Measurements from ENCODE around the gene VCL.
"Not testable (repeated sequence)": the region's sequence is repeated elsewhere in the genome, so short reads cannot be mapped to it uniquely, and the experiment has no call there.

VCL gene

DNA sequence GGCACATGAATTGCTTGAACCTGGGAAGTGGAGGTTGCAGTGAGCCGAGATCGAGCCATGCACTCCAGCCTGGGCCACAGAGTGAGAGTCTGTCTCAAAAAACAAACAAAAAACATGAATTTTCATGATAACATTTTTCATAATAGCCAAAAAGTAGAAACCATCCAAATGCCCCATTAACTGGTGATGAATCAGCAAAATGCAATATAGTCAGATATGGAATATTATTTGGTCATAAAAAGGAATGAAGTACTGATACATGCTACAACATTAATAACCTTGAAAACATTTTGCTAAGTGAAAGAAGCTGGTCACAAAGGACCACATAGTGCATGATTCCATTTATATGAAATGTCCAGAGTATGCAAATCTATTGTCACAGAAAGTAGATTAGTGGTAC, 24.5 kb upstream of the VCL start:
- DNase-seq: no peak

- DNase-seq: no peak
Measured at GRCh38 chr10:73974309-73974946, 23.5 kb upstream of the VCL start.

GRCh38 chr10:73975388-73975787, 22.5 kb upstream of the VCL start:
- no peak for DNase-seq

- DNase-seq: no peak
Measured at GRCh38 chr10:73979141-73979808, 18.6 kb upstream of the VCL start.

DNA sequence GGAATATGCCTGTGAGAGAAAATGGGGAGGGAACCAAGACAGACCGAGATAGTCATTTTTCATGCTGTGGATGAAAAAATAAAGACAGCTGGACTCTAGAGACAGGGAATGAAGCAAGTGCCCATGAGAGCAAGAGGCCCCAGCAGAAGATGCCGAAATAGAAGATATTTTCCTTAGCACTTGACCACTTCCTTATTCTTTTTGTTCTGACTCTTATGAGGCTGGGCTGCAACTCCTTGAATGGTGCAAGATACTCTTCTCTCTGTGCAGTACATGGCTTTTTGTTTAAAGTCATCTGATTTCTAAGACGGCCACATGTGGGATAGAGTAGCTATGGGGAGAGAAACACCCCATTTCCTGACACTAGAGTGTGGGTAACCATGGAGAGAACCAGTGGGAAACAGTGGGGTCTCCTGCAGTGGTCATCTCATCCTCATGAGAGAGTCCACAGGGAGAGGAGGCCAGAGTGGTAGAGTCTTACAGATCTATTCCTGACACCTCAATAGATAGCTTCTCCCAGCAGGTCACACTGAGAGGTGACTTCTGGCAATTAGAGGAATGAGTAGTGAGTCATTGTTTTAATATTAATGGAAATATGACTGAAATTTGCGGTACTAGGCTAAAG, 18.0 kb upstream of the VCL start:
- DNase-seq: no peak

- DNase-seq: no peak
Measured at GRCh38 chr10:73981812-73982211, 16.1 kb upstream of the VCL start.

DNA sequence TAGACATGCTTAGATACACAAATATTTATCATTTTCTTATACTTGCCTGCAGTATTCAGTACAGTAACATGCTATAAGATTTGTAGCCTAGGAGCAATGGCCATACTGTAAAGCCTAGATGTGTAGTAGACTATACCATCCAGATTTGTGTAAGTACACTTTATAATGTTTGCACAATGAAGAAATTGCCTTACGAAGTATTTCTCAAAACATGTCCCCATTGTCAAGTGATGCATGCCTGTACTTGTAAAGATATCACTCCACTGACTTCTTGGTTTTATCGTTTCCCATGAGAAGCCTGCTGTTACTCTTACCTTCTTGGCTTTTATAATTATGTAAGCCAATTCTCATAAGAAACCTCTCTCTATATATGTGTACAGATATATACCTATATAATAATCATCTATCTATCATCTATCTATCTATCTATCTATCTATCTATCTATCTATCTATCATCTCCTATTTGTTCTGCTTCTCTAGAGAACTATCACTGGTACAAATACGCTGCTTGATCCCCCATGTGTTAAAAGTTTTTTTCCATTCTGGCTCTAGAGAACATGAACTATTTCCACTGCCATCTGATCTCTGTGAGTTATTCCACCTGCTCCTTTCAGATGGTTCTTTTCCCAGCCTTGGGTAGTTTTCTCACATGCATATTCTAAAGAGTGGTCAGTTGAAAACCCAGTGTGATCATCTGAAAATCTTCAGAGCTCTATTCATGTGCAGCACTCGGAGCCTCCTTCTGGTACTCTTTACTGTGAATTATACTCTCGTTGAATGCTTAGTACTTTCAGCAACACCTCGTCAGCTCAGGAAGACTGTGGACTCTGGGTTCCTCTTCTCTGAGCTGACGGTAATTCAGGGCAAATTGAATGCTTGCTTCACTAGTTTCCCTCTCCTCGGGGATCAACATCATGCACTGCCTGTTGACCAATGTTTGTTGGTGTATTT, 14.5 kb upstream of the VCL start:
- DNase-seq: no peak

DNA sequence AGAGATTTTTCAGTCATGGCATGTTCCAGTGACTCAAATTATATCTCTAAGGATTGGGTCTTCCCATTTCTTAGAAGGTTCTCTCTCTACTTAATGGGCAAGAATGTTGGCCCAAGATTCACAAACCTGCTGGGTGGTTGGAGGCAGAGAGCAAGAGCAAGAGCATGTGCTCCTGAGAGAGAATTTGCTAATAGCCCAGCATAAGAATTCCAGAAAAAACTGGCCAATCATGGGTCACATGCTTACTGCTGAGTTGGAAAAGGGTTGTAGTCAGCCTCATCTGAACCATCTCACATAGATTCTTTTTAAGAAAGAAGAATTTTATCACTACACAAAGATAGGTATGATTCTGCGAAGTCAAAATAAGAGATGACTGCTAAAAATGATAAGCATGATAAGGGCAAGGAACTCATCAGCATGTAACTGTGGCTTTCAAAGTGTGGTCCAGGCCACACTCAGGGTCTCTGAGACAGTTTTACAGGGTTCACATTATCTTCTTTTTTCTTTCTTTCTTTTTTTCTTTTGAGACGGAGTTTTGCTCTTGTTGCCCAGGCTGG, 8.2 kb upstream of the VCL start:
- no peak for DNase-seq

GRCh38 chr10:73991203-73991883, 6.6 kb upstream of the VCL start:
- DNase-seq: no peak

GRCh38 chr10:73991884-73992245, 6.1 kb upstream of the VCL start:
- peak; percentile 71 to 76 for DNase-seq

DNA sequence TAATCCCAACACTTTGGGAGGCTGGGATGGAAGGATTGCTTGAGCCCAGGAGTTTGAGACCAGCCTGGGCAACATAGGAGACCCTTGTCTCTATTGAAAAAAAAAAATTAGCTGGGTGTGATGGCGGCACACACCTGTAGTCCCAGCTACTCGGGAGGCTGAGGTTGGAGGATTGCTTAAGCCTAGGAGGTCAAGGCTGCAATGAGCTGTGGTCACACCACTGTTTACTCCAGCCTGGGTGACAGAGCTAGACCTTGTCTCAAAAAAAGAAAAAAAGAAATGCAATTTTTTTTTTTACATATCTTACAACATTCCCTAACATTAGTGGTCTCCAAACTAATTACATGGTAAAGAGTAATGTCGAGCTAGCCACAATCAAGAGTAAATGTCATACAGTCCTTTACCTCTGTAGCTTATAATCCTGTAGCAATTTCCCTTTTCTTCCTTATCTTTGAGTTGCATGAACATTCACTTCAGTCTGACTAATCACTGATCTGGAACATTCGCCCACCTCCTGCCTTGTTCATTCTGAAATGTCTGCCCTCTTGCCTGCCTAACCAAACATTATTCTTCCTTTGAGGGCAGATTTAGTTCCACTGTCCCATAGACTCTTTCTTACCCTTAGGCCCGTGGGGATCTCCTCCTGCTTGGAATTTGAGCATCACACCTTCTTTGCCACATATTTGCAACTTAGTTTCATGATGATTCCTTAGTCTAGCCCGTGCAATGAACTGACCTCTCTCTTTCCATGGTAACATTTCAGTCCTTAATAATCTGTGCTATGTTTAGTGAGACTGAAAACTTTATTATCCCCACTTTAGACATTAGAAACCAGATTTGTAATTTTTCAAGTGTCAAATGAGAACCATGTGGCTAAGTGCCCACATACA, 4.8 kb upstream of the VCL start:
- DNase-seq: peak in 1 of 2 experiments; percentile 44

- no peak for DNase-seq
Measured at GRCh38 chr10:73995035-73995358, 2.9 kb upstream of the VCL start.

- no peak for DNase-seq
Measured at GRCh38 chr10:73997461-73997786, 492 bp upstream of the VCL start.

DNA sequence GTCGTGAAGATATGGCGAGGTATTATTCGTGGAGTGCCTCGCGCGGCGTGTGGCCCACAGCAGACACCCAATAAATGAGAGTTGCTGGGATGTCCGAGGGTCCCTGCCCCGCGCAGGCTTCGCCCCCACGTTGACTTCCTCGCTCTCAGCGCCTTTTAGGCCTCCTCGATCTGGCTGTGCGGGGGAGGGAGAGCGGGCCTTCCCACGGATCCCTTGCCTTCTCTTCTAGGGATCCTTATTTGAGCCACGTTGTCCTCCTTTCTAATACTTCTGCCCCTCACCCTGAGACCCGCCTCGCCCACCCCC, 660 bp downstream of the VCL start:
- peak; percentile 29 to 44 for DNase-seq

- DNase-seq: peak in 1 of 2 experiments; percentile 38
Measured at GRCh38 chr10:73998929-73999691, 1.2 kb downstream of the VCL start.

GRCh38 chr10:73999703-74000102, 1.8 kb downstream of the VCL start:
- DNase-seq: no peak

DNA sequence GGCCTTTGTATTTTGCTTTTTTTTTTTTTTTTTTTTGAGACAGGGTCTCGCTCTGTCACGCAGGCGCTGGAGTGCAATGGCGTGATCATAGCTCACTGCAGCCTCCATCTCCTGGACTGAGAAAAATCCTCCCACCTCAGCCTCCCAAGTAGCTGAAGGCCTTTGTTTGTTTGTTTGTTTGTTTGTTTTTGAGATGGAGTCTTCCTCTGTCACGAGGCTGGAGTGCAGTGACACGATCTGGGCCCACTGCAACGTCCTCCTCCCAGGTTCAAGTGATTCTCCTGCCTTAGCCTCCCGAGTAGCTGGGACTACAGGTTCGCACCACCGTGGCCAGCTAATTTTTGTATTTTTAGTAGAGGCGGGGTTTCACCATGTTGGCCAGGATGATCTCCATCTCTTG, 2.3 kb downstream of the VCL start:
- DNase-seq: not testable (repeated sequence)

DNA sequence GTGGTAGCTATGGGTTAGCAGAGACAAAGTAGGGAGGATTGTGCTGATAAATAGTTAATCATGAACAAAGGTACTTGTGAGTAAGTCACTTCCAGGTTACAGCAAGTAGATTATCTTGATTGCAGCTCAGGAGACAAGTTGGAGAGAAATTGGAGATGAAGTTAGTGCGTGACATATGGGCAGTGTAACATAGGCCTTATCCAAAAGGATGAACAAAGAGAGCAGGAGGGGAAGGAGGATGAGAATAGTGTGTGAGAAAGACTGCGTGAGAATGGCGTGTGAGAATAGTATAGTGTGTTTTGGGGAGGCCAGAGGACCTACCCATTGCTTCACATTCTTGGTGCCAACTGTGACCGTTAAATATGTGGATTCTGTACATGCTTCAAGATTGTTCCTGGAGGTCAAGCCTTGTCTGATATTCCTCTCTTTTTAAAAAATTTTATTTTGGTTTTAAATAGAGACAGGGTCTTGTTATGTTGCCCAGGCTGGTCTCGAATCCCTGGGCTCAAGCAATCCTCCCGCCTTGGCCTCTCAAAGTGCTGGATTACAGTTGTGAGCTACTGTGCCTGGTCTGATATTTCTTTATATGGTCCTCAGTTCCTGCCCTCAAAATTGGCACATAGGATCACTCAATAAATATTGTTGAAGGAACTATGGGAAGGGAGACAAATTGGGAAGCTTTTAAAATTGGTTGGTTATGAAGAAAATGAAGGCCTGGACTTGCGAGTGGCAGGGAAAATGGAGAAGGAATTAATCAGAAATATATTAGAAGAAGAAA, 3.2 kb downstream of the VCL start:
- DNase-seq: no peak

GRCh38 chr10:74006269-74006668, 8.4 kb downstream of the VCL start:
- DNase-seq: no peak

DNA sequence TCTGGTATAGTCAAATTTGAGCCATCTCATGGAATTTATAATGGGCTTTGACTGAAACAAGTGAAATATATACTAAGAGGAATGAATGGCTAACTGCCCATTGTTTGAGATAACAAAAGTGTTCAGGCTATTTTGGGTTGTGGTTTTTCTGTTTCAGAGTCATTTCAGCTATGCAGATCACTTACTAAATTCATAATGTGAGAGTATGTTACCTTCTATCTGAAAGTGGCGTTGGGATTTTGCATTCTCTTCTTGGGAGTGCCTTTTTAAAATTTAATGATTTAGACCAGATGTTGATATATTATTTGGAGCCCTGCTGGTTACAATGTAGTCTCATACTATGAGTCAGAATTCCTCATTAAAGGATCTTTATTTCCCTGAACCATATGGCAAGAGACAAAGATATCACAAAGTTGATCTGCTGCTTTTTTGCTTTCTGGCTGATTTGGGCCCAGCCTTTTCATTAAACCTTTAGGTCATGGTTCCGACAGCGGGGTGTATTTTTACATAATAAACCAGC, 10.4 kb downstream of the VCL start:
- no peak for DNase-seq

All from activated T-cell treated with anti-CD3 and anti-CD28 coated beads, Interleukin-2, amount 50 U/mL, for 48 hours (primary cell).